Measurements from ENCODE around the gene SCFD2. TPM values are rescaled to one million over a fixed set of nuclear protein-coding genes. Genes with fewer than 3 reads are reported as not detected.
"Not testable (repeated sequence)": the region's sequence is repeated elsewhere in the genome, so short reads cannot be mapped to it uniquely, and the experiment has no call there.

The SCFD2 gene
- total RNA-seq, 2 donors from 2014 or later, result 19.3 to 26.7 TPM

GRCh38 chr4:53043891-53044650 lies 321.8 kb downstream of the SCFD2 start:
- Mint-ChIP-seq H3K4me1 (no peaks in the 10 kb centered on the region), H3K4me3 (no peak overlapping the region), H3K27ac (no peak overlapping the region), H3K36me3 (ENCODE audit: low read depth) (peaks cover 2% of the 10 kb centered on the region), H3K27me3 (no peaks in the 10 kb centered on the region)
- DNase-seq (no peak), ATAC-seq (no peak)
- no peaks in the 10 kb centered on the region for H3K9me3 ChIP-seq (ENCODE audit: control insufficient read depth, low read length, poor library complexity, severe bottlenecking)

GRCh38 chr4:53043055-53043454 lies 322.8 kb downstream of the SCFD2 start:
- peaks cover 2% of the 10 kb centered on the region for H3K36me3 Mint-ChIP-seq (ENCODE audit: low read depth)
- H3K4me1 Mint-ChIP-seq, result no peaks in the 10 kb centered on the region
- no peak for DNase-seq
- H3K27ac Mint-ChIP-seq, result peak overlapping the region; percentile 17
- no peak for ATAC-seq
- no peaks in the 10 kb centered on the region for H3K27me3 Mint-ChIP-seq
- no peak overlapping the region for H3K4me3 Mint-ChIP-seq
- no peaks in the 10 kb centered on the region for H3K9me3 ChIP-seq (ENCODE audit: control insufficient read depth, low read length, poor library complexity, severe bottlenecking)

GRCh38 chr4:53040851-53041250 lies 325.0 kb downstream of the SCFD2 start:
- ATAC-seq, result no peak
- H3K27me3 Mint-ChIP-seq, result no peaks in the 10 kb centered on the region
- H3K27ac Mint-ChIP-seq, result no peak overlapping the region
- no peaks in the 10 kb centered on the region for H3K36me3 Mint-ChIP-seq (ENCODE audit: low read depth)
- H3K4me1 Mint-ChIP-seq, result no peaks in the 10 kb centered on the region
- no peak for DNase-seq
- no peak overlapping the region for H3K4me3 Mint-ChIP-seq
- no peaks in the 10 kb centered on the region for H3K9me3 ChIP-seq (ENCODE audit: control insufficient read depth, low read length, poor library complexity, severe bottlenecking)

GRCh38 chr4:53040459-53040815 lies 325.4 kb downstream of the SCFD2 start:
- Mint-ChIP-seq H3K27me3 (no peaks in the 10 kb centered on the region), H3K27ac (no peak overlapping the region), H3K36me3 (ENCODE audit: low read depth) (no peaks in the 10 kb centered on the region), H3K4me1 (no peaks in the 10 kb centered on the region), H3K4me3 (no peak overlapping the region)
- DNase-seq, result no peak
- no peak for ATAC-seq
- H3K9me3 ChIP-seq (ENCODE audit: control insufficient read depth, low read length, poor library complexity, severe bottlenecking), result no peaks in the 10 kb centered on the region

- no peak overlapping the region for H3K27ac Mint-ChIP-seq
- DNase-seq, result no peak
Observed at GRCh38 chr4:53039741-53040458, 326.0 kb downstream of the SCFD2 start.

GRCh38 chr4:53037892-53038291 lies 328.0 kb downstream of the SCFD2 start:
- no peak overlapping the region for H3K27ac Mint-ChIP-seq
- H3K4me3 Mint-ChIP-seq, result no peak overlapping the region
- H3K36me3 Mint-ChIP-seq (ENCODE audit: low read depth), result no peaks in the 10 kb centered on the region
- DNase-seq (no peak), ATAC-seq (no peak)
- no peaks in the 10 kb centered on the region for H3K9me3 ChIP-seq (ENCODE audit: control insufficient read depth, low read length, poor library complexity, severe bottlenecking)
- peaks cover 3% of the 10 kb centered on the region for H3K4me1 Mint-ChIP-seq
- no peaks in the 10 kb centered on the region for H3K27me3 Mint-ChIP-seq

More at GRCh38 chr4:53039741-53040458, 326.0 kb downstream of the SCFD2 start:
- H3K36me3 Mint-ChIP-seq (ENCODE audit: low read depth), result no peaks in the 10 kb centered on the region
- no peaks in the 10 kb centered on the region for H3K9me3 ChIP-seq (ENCODE audit: control insufficient read depth, low read length, poor library complexity, severe bottlenecking)
- no peak for ATAC-seq
- H3K4me1 Mint-ChIP-seq, result no peaks in the 10 kb centered on the region
- H3K27me3 Mint-ChIP-seq, result no peaks in the 10 kb centered on the region
- H3K4me3 Mint-ChIP-seq, result no peak overlapping the region

- H3K4me3 Mint-ChIP-seq; H3K36me3 Mint-ChIP-seq (ENCODE audit: low read depth); H3K27ac Mint-ChIP-seq; DNase-seq; H3K9me3 ChIP-seq (ENCODE audit: control insufficient read depth, low read length, poor library complexity, severe bottlenecking); H3K27me3 Mint-ChIP-seq; H3K4me1 Mint-ChIP-seq; ATAC-seq: not testable (repeated sequence)
Observed at GRCh38 chr4:53032908-53033307, 333.0 kb downstream of the SCFD2 start.

- H3K9me3 ChIP-seq (ENCODE audit: control insufficient read depth, low read length, poor library complexity, severe bottlenecking), result no peaks in the 10 kb centered on the region
- ATAC-seq (no peak), DNase-seq (no peak)
- Mint-ChIP-seq H3K36me3 (ENCODE audit: low read depth) (peaks cover 7% of the 10 kb centered on the region), H3K4me1 (peaks cover 3% of the 10 kb centered on the region), H3K27me3 (no peaks in the 10 kb centered on the region), H3K27ac (no peak overlapping the region), H3K4me3 (no peak overlapping the region)
Observed at GRCh38 chr4:53026233-53026632, 339.6 kb downstream of the SCFD2 start.

GRCh38 chr4:53023677-53024299 lies 342.1 kb downstream of the SCFD2 start:
- no peak overlapping the region for H3K27ac Mint-ChIP-seq
- H3K36me3 Mint-ChIP-seq (ENCODE audit: low read depth), result peaks cover 7% of the 10 kb centered on the region
- H3K27me3 Mint-ChIP-seq, result no peaks in the 10 kb centered on the region
- no peak for DNase-seq
- no peak for ATAC-seq
- no peaks in the 10 kb centered on the region for H3K9me3 ChIP-seq (ENCODE audit: control insufficient read depth, low read length, poor library complexity, severe bottlenecking)
- peaks cover 3% of the 10 kb centered on the region for H3K4me1 Mint-ChIP-seq
- no peak overlapping the region for H3K4me3 Mint-ChIP-seq

GRCh38 chr4:53022513-53023100 lies 343.3 kb downstream of the SCFD2 start:
- ATAC-seq (no peak), DNase-seq (no peak)
- Mint-ChIP-seq H3K4me3 (no peak overlapping the region), H3K4me1 (peaks cover 3% of the 10 kb centered on the region), H3K36me3 (ENCODE audit: low read depth) (peaks cover 7% of the 10 kb centered on the region), H3K27ac (no peak overlapping the region), H3K27me3 (no peaks in the 10 kb centered on the region)
- no peaks in the 10 kb centered on the region for H3K9me3 ChIP-seq (ENCODE audit: control insufficient read depth, low read length, poor library complexity, severe bottlenecking)

- Mint-ChIP-seq H3K27ac (no peak overlapping the region), H3K36me3 (ENCODE audit: low read depth) (peaks cover 5% of the 10 kb centered on the region), H3K4me3 (no peak overlapping the region), H3K27me3 (no peaks in the 10 kb centered on the region), H3K4me1 (peaks cover under 1% of the 10 kb centered on the region)
- DNase-seq (no peak), ATAC-seq (no peak)
- H3K9me3 ChIP-seq (ENCODE audit: control insufficient read depth, low read length, poor library complexity, severe bottlenecking), result no peaks in the 10 kb centered on the region
Observed at GRCh38 chr4:53021754-53022512, 343.9 kb downstream of the SCFD2 start.

GRCh38 chr4:53019485-53020382 lies 346.1 kb downstream of the SCFD2 start:
- Mint-ChIP-seq H3K4me1 (no peaks in the 10 kb centered on the region), H3K27ac (no peak overlapping the region), H3K4me3 (no peak overlapping the region), H3K27me3 (no peaks in the 10 kb centered on the region), H3K36me3 (ENCODE audit: low read depth) (peaks cover 7% of the 10 kb centered on the region)
- ATAC-seq, result no peak
- no peaks in the 10 kb centered on the region for H3K9me3 ChIP-seq (ENCODE audit: control insufficient read depth, low read length, poor library complexity, severe bottlenecking)
- DNase-seq, result no peak

Measured in T-helper 17 cell (primary cell).